MM.1S (cell line): ENCODE measurements around the gene DDX24.

Source experiments
- DNase-seq: peaks from one replicate; pipeline ENCODE4 v3.0.0-alpha.2; 2015
- H2AFZ ChIP-seq: fragments of 300-600 bp; sonication (generic); 2 replicates; pipeline ENCODE4 v1.6.0; 2016; ENCODE audit warnings: antibody characterized with exemption, low read length
- H3F3A ChIP-seq: fragments of 300-600 bp; sonication (generic); 2 replicates; pipeline ENCODE4 v1.6.1; 2016; ENCODE audit warnings: mild to moderate bottlenecking, antibody characterized with exemption, low read length, moderate library complexity, mixed read lengths; ENCODE audit not compliant: insufficient read depth
- H3K27ac ChIP-seq: fragments of 300-600 bp; sonication (generic); 2 replicates; pipeline ENCODE4 v1.5.1; 2016; ENCODE audit warnings: mild to moderate bottlenecking, low read length
- H3K27me3 ChIP-seq: fragments of 300-600 bp; sonication (generic); replicated peaks from 2 replicates; pipeline ENCODE4 v1.6.0; 2016; ENCODE audit warnings: low read length; ENCODE audit not compliant: insufficient read depth
- H3K36me3 ChIP-seq: fragments of 300-600 bp; sonication (generic); replicated peaks from 2 replicates; pipeline ENCODE4 v1.6.1; 2016; ENCODE audit warnings: mild to moderate bottlenecking, low read length, mixed read lengths; ENCODE audit not compliant: insufficient read depth
- H3K4me1 ChIP-seq: fragments of 300-600 bp; sonication (generic); 2 replicates; pipeline ENCODE4 v1.6.1; 2016; ENCODE audit warnings: low read length, mixed read lengths
- H3K4me2 ChIP-seq: fragments of 300-600 bp; sonication (generic); 2 replicates; pipeline ENCODE4 v1.6.0; 2016; ENCODE audit warnings: low read depth, low read length
- H3K4me3 ChIP-seq: fragments of 300-600 bp; sonication (generic); 2 replicates; pipeline ENCODE4 v1.5.1; 2016; ENCODE audit warnings: low read length, mixed read lengths
- H3K79me2 ChIP-seq: fragments of 300-600 bp; sonication (generic); 2 replicates; pipeline ENCODE4 v1.6.1; 2016; ENCODE audit warnings: mixed run types, low read length, mixed read lengths
- H3K9ac ChIP-seq: fragments of 300-600 bp; sonication (generic); 2 replicates; pipeline ENCODE4 v1.6.1; 2016; ENCODE audit warnings: low read length, mixed read lengths
- H3K9me2 ChIP-seq: fragments of 300-600 bp; sonication (generic); replicated peaks from 2 replicates; pipeline ENCODE4 v1.6.1; 2016; ENCODE audit warnings: mild to moderate bottlenecking, low read length, mixed read lengths; ENCODE audit not compliant: insufficient read depth
- H3K9me3 ChIP-seq: fragments of 300-600 bp; sonication (generic); replicated peaks from 2 replicates; pipeline ENCODE4 v1.6.1; 2016; ENCODE audit warnings: mild to moderate bottlenecking, low read length, mixed read lengths; ENCODE audit not compliant: insufficient read depth
- H4K20me1 ChIP-seq: fragments of 300-600 bp; sonication (generic); 2 replicates; pipeline ENCODE4 v1.6.1; 2016; ENCODE audit warnings: mild to moderate bottlenecking, low read length, moderate library complexity, mixed read lengths; ENCODE audit not compliant: insufficient read depth
- CTCF ChIP-seq: fragments of 300-600 bp; sonication (generic); IDR thresholded peaks from 2 replicates; pipeline ENCODE4 v1.5.1; 2016; ENCODE audit warnings: antibody characterized with exemption, low read length, mixed read lengths
- EZH2 ChIP-seq: fragments of 300-600 bp; sonication (generic); optimal IDR thresholded peaks from 2 replicates; pipeline ENCODE3; 2017; ENCODE audit warnings: low read depth, mild to moderate bottlenecking, antibody characterized with exemption, low read length, mixed read lengths
- EZH2phosphoT487 ChIP-seq: fragments of 300-600 bp; sonication (generic); IDR thresholded peaks from 2 replicates; pipeline ENCODE4 v1.6.1; 2018; ENCODE audit warnings: antibody characterized with exemption, low read length

The DDX24 gene

GRCh38 chr14:94103554-94104150, 22.6 kb upstream of the DDX24 start:
- DNase-seq, result no peak
- no peak overlapping the region for H3K27ac ChIP-seq
- H3K79me2 ChIP-seq, result no peaks in the 10 kb centered on the region
- no peaks in the 10 kb centered on the region for H3K4me1 ChIP-seq
- no peaks in the 10 kb centered on the region for H3K36me3 ChIP-seq
- H3K9ac ChIP-seq, result no peak overlapping the region
- no peaks in the 10 kb centered on the region for H3F3A ChIP-seq
- H3K9me3 ChIP-seq, result no peaks in the 10 kb centered on the region
- no peaks in the 10 kb centered on the region for H3K9me2 ChIP-seq
- H3K4me2 ChIP-seq, result no peak overlapping the region
- no peaks in the 10 kb centered on the region for H4K20me1 ChIP-seq
- H3K27me3 ChIP-seq, result no peaks in the 10 kb centered on the region
- H2AFZ ChIP-seq, result no peak overlapping the region
- no peak for TF ChIP-seq EZH2phosphoT487
- no peak for TF ChIP-seq EZH2
- TF ChIP-seq CTCF, result no peak
- H3K4me3 ChIP-seq, result no peak overlapping the region

DNA sequence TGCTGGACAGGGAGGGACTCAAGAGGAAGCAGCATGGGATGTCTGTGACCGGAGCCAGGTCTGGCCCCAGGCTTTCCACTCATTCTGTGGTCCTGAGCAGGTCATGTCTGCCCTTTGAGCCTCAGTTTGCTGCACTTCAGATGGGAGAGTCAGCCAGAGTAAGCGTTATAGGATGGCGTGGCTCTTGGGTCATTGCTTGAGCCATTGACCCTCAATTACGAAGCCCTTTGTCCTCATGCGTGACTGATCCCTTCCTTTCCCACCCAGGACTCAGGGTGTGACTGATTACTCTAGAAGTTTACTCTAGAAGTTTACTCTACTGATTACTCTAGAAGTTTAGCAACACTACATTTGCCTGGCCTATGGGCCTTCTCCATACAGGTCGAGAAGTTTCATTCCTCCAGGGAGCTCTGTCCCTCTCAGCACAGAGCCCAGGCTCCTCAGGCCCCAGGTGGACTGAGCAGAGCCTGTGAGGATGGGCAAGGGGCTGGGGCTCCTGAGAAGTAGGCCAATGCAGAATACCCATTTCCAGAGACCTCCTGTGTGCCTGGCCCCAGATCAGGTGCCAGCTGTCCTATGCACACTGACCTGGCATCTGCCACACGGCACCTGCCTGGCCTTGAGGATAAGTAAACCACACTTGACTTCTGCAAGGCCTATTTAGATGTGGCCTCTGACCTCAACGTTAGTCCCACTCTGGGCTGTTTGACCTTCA, 21.9 kb upstream of the DDX24 start:
- no peaks in the 10 kb centered on the region for H3K4me1 ChIP-seq
- no peaks in the 10 kb centered on the region for H3K9me3 ChIP-seq
- H3K79me2 ChIP-seq, result no peaks in the 10 kb centered on the region
- no peak overlapping the region for H3K4me2 ChIP-seq
- H3K27ac ChIP-seq, result no peak overlapping the region
- no peak overlapping the region for H2AFZ ChIP-seq
- no peak for DNase-seq
- no peaks in the 10 kb centered on the region for H3K27me3 ChIP-seq
- no peak overlapping the region for H3K4me3 ChIP-seq
- H3F3A ChIP-seq, result no peaks in the 10 kb centered on the region
- no peaks in the 10 kb centered on the region for H4K20me1 ChIP-seq
- H3K36me3 ChIP-seq, result no peaks in the 10 kb centered on the region
- TF ChIP-seq EZH2 (no peak), EZH2phosphoT487 (no peak), CTCF (no peak)
- no peaks in the 10 kb centered on the region for H3K9me2 ChIP-seq
- no peak overlapping the region for H3K9ac ChIP-seq

DNA sequence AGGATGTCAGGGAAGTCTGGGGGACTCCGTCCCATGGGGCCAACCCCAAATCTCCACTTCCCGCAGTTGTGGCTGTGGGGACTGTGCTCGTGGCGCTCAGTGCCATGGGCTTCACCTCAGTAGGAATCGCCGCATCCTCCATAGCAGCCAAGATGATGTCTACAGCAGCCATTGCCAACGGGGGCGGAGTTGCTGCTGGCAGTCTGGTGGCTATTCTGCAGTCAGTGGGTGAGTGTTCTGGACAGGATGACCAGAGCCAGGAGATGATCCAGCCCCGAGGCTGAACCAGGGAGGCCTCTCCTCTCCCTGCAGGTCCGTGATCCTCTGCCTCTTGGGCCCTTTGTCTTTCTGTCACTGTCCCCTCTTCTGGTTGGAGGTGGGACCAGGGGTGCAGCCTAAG, 20.7 kb upstream of the DDX24 start:
- Histone ChIP-seq H2AFZ (no peak overlapping the region), H3K36me3 (no peaks in the 10 kb centered on the region), H3K9me2 (no peaks in the 10 kb centered on the region), H3K9me3 (no peaks in the 10 kb centered on the region), H3K9ac (no peak overlapping the region), H3K4me2 (no peak overlapping the region), H4K20me1 (no peaks in the 10 kb centered on the region), H3K27me3 (no peaks in the 10 kb centered on the region), H3K79me2 (no peaks in the 10 kb centered on the region), H3K4me3 (no peak overlapping the region), H3K4me1 (no peaks in the 10 kb centered on the region), H3K27ac (no peak overlapping the region), H3F3A (no peaks in the 10 kb centered on the region)
- TF ChIP-seq CTCF, result no peak
- TF ChIP-seq EZH2phosphoT487, result no peak
- TF ChIP-seq EZH2, result no peak
- DNase-seq, result no peak
